Measurements from ENCODE around the gene MVB12A.

The MVB12A gene

GRCh38 chr19:17447704-17448130 lies 27.9 kb downstream of the MVB12A start:
- no peak for DNase-seq

- DNase-seq: peak; percentile 48
Measured at GRCh38 chr19:17448131-17448967, 28.5 kb downstream of the MVB12A start, which contains the start of gene TMEM221. TSS of gene TMEM221 (minus strand) at chr19:17448668. CDS start at chr19:17448462, 206 bp downstream.

GRCh38 chr19:17450264-17451075 lies 30.6 kb downstream of the MVB12A start:
- no peak for DNase-seq

GRCh38 chr19:17451820-17452219 lies 32.0 kb downstream of the MVB12A start:
- no peak for DNase-seq

GRCh38 chr19:17454576-17455071 lies 34.8 kb downstream of the MVB12A start:
- DNase-seq: no peak

GRCh38 chr19:17455308-17456123 lies 35.7 kb downstream of the MVB12A start:
- no peak for DNase-seq

- DNase-seq: no peak
Measured at GRCh38 chr19:17456127-17456526, 36.3 kb downstream of the MVB12A start.

GRCh38 chr19:17457616-17458015 lies 37.8 kb downstream of the MVB12A start:
- no peak for DNase-seq

- no peak for DNase-seq
Measured at GRCh38 chr19:17458970-17459369, 39.1 kb downstream of the MVB12A start.

- DNase-seq: no peak
Measured at GRCh38 chr19:17460372-17461230, 40.8 kb downstream of the MVB12A start, which contains the start of gene NXNL1. TSS of gene NXNL1 (minus strand) at chr19:17460926. CDS start at chr19:17460869, 57 bp downstream.

- no peak for DNase-seq
Measured at GRCh38 chr19:17466487-17466850, 46.6 kb downstream of the MVB12A start.

GRCh38 chr19:17467471-17468301 lies 47.8 kb downstream of the MVB12A start:
- no peak for DNase-seq

GRCh38 chr19:17468302-17469091 lies 48.6 kb downstream of the MVB12A start:
- no peak for DNase-seq

- DNase-seq: no peak
Measured at GRCh38 chr19:17469092-17469480, 49.2 kb downstream of the MVB12A start.

GRCh38 chr19:17469481-17470067 lies 49.7 kb downstream of the MVB12A start:
- DNase-seq: peak; percentile 81

GRCh38 chr19:17470068-17470841 lies 50.4 kb downstream of the MVB12A start, which contains the start of gene SLC27A1:
TSS of gene SLC27A1 (plus strand) at chr19:17470524. CDS start at chr19:17470541, 17 bp downstream.
- DNase-seq: peak; percentile 82

- DNase-seq: no peak
Measured at GRCh38 chr19:17471410-17472125, 51.7 kb downstream of the MVB12A start.

GRCh38 chr19:17473041-17473440 lies 53.2 kb downstream of the MVB12A start:
- DNase-seq: no peak

Data from activated CD4-positive, CD25-positive, alpha-beta regulatory T cell treated with anti-CD3 and anti-CD28 coated beads, Interleukin-2, amount 50 U/mL, for 72 hours (primary cell).